HEK293T (cell line): ENCODE measurements around the gene CD4.
"Not testable (repeated sequence)": the region's sequence is repeated elsewhere in the genome, so short reads cannot be mapped to it uniquely, and the experiment has no call there.

Experiments
- CTCF ChIA-PET: fragments of 350-600 bp; formaldehyde crosslinking; extraction: SDS; loops from one replicate; lab custom pipeline; 2021; ENCODE audit warnings: antibody characterized with exemption, inconsistent platforms; lab: Yijun Ruan, JAX
- POLR2A ChIA-PET: fragments of 350-600 bp; formaldehyde crosslinking; extraction: SDS; loops from one replicate; lab custom pipeline; 2020; ENCODE audit warnings: antibody characterized with exemption, inconsistent platforms; lab: Yijun Ruan, JAX
- DNase-seq: peaks from one replicate; pipeline ENCODE4 v3.0.0; 2012; ENCODE audit warnings: mixed read lengths; ENCODE audit errors: extremely low spot score
- ARNT ChIP-seq: fragments of 450-650 bp; IDR thresholded peaks from 2 replicates; pipeline ENCODE4 v1.6.1; 2017; ENCODE audit warnings: mild to moderate bottlenecking
- BHLHE40 ChIP-seq: fragments of 450-650 bp; IDR thresholded peaks from 2 replicates; pipeline ENCODE4 v1.6.1; 2016; ENCODE audit warnings: mild to moderate bottlenecking, moderate library complexity, borderline replicate concordance
- CTBP1 ChIP-seq: fragments of 450-650 bp; IDR thresholded peaks from 2 replicates; pipeline ENCODE4 v1.6.1; 2016; ENCODE audit warnings: borderline replicate concordance
- ELF4 ChIP-seq: fragments of 450-650 bp; IDR thresholded peaks from 2 replicates; pipeline ENCODE4 v1.6.1; 2017; ENCODE audit warnings: antibody characterized with exemption
- FOXA1 ChIP-seq: fragments of 450-650 bp; IDR thresholded peaks from 2 replicates; pipeline ENCODE4 v1.6.1; 2016; ENCODE audit warnings: mild to moderate bottlenecking
- FOXK2 ChIP-seq: fragments of 450-650 bp; IDR thresholded peaks from 2 replicates; pipeline ENCODE4 v1.6.1; 2016; ENCODE audit warnings: mild to moderate bottlenecking
- FOXM1 ChIP-seq: fragments of 450-650 bp; IDR thresholded peaks from 2 replicates; pipeline ENCODE4 v1.6.1; 2017; ENCODE audit warnings: mild to moderate bottlenecking, borderline replicate concordance
- HDGF ChIP-seq: fragments of 450-650 bp; IDR thresholded peaks from 2 replicates; pipeline ENCODE4 v1.6.1; 2017; ENCODE audit warnings: antibody characterized with exemption, borderline replicate concordance
- L3MBTL2 ChIP-seq: fragments of 450-650 bp; conservative IDR thresholded peaks from 2 replicates; pipeline ENCODE4 v1.6.1; 2016; ENCODE audit warnings: mild to moderate bottlenecking
- LEF1 ChIP-seq: fragments of 450-650 bp; IDR thresholded peaks from 2 replicates; pipeline ENCODE4 v1.6.1; 2017; ENCODE audit warnings: mild to moderate bottlenecking, borderline replicate concordance
- NFRKB ChIP-seq: fragments of 450-650 bp; IDR thresholded peaks from 2 replicates; pipeline ENCODE4 v1.6.1; 2016; ENCODE audit warnings: mild to moderate bottlenecking, moderate library complexity
- SP1 ChIP-seq: fragments of 450-650 bp; IDR thresholded peaks from 2 replicates; pipeline ENCODE4 v1.6.1; 2017
- SUZ12 ChIP-seq: fragments of 450-650 bp; IDR thresholded peaks from 2 replicates; pipeline ENCODE4 v1.6.1; 2016; ENCODE audit warnings: mild to moderate bottlenecking
- TARDBP ChIP-seq: fragments of 450-650 bp; IDR thresholded peaks from 2 replicates; pipeline ENCODE4 v1.6.1; 2016
- ZNF384 ChIP-seq: fragments of 450-650 bp; IDR thresholded peaks from 2 replicates; pipeline ENCODE4 v1.6.1; 2016
- TF ChIP-seq, protein P1 (sequence below): fragments of 450-650 bp; IDR thresholded peaks from 2 replicates; pipeline ENCODE4 v1.6.1; 2016

CD4 gene

DNA sequence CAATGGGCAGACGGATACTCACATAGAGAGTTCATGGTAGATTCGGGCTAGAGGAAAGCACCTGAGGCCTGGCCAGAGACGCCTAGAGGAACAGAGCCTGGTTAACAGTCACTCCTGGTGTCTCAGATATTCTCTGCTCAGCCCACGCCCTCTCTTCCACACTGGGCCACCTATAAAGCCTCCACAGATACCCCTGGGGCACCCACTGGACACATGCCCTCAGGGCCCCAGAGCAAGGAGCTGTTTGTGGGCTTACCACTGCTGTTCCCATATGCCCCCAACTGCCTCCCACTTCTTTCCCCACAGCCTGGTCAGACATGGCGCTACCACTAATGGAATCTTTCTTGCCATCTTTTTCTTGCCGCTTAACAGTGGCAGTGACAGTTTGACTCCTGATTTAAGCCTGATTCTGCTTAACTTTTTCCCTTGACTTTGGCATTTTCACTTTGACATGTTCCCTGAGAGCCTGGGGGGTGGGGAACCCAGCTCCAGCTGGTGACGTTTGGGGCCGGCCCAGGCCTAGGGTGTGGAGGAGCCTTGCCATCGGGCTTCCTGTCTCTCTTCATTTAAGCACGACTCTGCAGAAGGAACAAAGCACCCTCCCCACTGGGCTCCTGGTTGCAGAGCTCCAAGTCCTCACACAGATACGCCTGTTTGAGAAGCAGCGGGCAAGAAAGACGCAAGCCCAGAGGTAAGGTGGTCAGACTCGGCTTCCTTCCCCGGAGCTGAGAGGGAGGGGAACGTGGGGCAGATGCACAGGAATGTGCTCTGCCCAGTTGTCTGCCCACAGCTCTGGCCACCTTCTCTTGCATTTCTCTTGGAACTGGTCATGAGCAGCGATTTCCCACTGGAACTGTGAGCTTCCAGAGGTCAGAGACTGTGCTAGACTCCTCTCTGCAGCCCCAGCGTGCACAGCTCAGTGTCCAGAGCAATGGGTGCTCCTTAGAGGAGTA lies at the start of gene CD4:
Gene CD4, plus strand, starts transcription at position 557 of the 953 bp plus-strand sequence. CDS start 10,611 bp downstream, outside the sequence.
- DNase-seq = no peak
- TF ChIP-seq SP1 = no peak
- no peak for TF ChIP-seq SUZ12
- POLR2A ChIA-PET = interaction anchor here (0.8 to 1.4 kb wide), 7 partner anchors 22 to 100 kb away, joined by 3 to 7 read pairs (median 4); partner anchors contain the start of genes GPR162, MLF2, PTMS and ZNF384
- CTCF ChIA-PET = interaction anchor here (0.6 kb wide), 1 partner anchor 236 kb away, joined by 3 read pairs; no protein-coding TSS in a partner anchor

DNA sequence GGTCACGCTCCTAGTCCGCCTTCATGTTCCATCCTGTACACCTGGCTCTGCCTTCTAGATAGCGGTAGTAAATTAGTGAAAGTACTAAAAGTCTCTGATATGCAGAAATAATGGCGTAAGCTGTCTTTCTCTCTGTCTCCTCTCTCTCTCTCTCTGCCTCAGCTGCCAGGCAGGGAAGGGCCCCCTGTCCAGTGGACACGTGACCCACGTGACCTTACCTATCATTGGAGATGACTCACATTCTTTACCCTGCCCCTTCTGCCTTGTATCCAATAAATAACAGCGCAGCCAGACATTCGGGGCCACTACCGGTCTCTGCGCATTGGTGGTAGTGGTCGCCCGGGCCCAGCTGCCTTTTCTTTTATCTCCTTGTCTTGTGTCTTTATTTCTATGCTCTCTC lies 47.2 kb upstream of the CD4 start:
- CTCF ChIA-PET, DNase-seq, POLR2A ChIA-PET: not testable (repeated sequence)

DNA sequence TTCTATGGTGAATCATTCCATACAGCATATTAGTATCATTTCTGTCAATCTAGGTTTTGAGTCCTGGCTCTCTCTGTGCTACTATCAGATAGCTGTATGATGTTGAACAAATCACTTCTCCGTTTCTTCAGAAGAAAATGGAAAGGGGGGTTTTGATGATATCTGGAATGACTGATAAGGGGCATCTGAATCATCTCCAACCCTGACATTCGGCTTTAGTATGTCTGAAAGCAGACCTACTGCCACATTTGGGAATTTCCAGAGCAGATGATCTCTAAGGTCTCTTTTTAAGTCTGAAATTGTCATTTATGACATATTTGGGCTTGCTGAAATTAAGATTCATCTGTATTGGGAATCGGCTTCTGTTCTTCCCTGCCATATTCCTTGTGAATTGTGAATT lies 46.5 kb upstream of the CD4 start:
- CTCF ChIA-PET = no interaction called here
- DNase-seq = no peak
- POLR2A ChIA-PET = interaction anchor here (0.7 kb wide), 1 partner anchor 10 kb away, joined by 3 read pairs; the partner anchor contains the start of gene MLF2
- no peak for TF ChIP-seq ELF4
- TF ChIP-seq, protein P1, sequence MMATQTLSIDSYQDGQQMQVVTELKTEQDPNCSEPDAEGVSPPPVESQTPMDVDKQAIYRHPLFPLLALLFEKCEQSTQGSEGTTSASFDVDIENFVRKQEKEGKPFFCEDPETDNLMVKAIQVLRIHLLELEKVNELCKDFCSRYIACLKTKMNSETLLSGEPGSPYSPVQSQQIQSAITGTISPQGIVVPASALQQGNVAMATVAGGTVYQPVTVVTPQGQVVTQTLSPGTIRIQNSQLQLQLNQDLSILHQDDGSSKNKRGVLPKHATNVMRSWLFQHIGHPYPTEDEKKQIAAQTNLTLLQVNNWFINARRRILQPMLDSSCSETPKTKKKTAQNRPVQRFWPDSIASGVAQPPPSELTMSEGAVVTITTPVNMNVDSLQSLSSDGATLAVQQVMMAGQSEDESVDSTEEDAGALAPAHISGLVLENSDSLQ = no peak
- TF ChIP-seq L3MBTL2 = no peak
- no peak for TF ChIP-seq FOXK2
- no peak for TF ChIP-seq CTBP1
- TF ChIP-seq ARNT = no peak
- no peak for TF ChIP-seq NFRKB
- no peak for TF ChIP-seq BHLHE40
- no peak for TF ChIP-seq FOXM1
- no peak for TF ChIP-seq SP1
- no peak for TF ChIP-seq HDGF
- TF ChIP-seq ZNF384 = no peak
- no peak for TF ChIP-seq LEF1
- TF ChIP-seq TARDBP = no peak

DNA sequence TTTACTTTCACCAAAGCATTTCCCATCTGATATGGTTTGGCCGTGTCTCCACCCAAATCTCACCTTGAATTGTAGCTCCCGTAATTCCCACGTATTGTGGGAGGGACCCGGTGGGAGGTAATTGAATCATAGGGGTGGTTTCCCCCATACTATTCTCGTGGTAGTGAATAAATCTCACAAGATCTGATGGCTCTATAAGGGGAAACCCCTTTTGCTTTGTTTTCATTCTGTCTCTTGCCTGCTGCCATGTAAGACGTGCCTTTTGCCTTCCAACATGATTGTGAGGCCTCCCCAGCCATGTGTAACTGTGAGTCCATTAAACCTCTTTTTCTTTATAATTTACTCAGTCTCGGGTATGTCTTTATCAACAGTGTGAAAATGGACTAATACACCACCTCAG lies 46.0 kb upstream of the CD4 start:
- CTCF ChIA-PET, DNase-seq: not testable (repeated sequence)
- POLR2A ChIA-PET = interaction anchor here (0.7 to 2.3 kb wide), 2 partner anchors 10 to 20 kb away, joined by 3 to 9 read pairs; partner anchors contain the start of genes COPS7A and MLF2

DNA sequence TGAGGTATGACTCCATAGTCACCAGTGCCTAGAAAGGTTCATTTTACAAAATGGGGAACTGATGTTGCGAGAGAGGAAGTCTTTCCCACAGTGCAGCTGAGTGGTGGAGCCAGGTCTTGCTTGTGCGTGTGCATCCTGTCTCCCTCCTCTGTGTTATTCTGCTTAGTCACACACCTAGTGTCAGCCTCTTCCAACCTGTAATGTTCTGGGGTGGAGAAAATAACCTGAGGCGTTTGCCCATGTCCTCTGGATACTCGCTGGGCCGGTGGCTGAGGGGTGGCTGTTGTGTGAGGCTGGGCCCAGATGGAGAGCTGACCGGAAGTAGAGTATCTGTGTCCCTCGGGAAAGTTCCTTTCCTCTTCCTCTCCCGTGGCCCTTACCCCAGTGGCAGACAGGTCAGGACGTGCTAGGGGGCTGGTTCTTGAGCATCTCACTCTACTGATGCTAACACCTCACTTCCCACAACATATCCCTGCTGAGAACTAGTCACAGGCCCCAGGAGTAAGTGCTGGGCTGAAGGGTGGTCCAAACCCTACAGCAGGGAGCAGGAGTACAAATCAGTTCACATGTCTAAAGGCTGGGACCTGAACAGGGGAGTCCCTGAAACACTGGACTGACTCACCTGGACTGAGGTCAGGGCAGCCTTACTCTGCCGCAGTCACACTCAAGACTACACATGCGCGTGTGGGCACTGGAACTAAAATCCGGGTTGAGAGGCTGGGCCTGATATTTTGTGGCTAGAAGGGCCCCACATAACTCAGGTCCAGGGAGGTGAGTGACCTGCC lies 43.4 kb upstream of the CD4 start:
- ChIA-PET CTCF (no interaction called here), POLR2A (interaction anchor here (1.2 to 2.3 kb wide), 4 partner anchors 11 to 75 kb away, joined by 3 to 9 read pairs (median 6); partner anchors contain the start of genes COPS7A and GPR162)
- no peak for DNase-seq
- TF ChIP-seq ZNF384 (no peak), HDGF (no peak), SUZ12 (no peak), SP1 (no peak), BHLHE40 (no peak), FOXK2 (no peak), L3MBTL2 (no peak), ARNT (no peak), NFRKB (no peak), TARDBP (no peak)

DNA sequence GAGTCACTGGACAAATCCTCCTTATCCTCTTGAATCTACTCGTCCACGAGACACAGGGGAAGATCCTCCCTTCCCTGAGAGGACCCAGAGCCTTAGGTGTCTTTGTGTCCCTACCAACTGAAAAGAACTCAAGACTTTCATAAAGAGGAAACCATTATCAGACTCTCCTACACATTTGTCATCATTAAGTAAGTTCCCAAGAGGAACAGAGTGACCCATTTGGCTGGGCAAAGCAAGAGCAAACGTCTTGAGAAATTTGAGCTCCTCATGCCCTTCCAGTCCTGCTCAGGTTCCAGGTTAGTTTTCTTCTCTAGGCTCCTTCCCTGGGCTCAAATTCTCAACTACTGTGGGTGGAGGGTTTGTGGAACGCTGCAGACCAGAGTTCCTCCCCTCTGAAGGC lies 42.1 kb upstream of the CD4 start:
- ChIA-PET POLR2A (interaction anchor here (0.6 to 1.9 kb wide), 4 partner anchors 12 to 104 kb away, joined by 3 to 6 read pairs (median 4); partner anchors contain the start of genes CDCA3, COPS7A, GPR162 and USP5), CTCF (no interaction called here)
- TF ChIP-seq ZNF384 = no peak
- no peak for TF ChIP-seq FOXA1
- no peak for TF ChIP-seq CTBP1
- no peak for TF ChIP-seq ARNT
- no peak for TF ChIP-seq FOXM1
- no peak for TF ChIP-seq BHLHE40
- no peak for DNase-seq

DNA sequence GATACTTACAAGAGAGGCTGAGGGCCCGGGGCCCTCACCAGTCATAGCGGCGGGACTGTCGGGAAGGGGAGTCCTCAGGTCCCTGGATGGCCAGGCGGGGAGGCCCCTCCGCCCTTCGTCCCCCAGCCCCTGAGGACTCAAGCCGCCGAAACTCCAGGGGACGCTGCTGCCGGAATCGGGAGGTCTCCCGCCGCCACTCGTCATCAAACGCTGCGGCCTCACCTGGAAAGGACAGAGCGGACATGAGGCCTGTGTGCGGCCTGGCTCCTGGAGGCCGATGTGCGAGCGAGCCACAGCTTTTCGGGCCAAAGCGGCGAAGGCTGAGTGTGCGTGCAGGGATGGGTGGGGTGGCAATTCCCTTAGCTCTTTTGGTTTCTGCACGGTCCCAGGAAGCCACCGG lies 40.6 kb upstream of the CD4 start:
- DNase-seq = no peak
- ChIA-PET POLR2A (no interaction called here), CTCF (interaction anchor here (0.9 kb wide), 1 partner anchor 76 kb away, joined by 4 read pairs; no protein-coding TSS in a partner anchor)
- TF ChIP-seq TARDBP (no peak), FOXM1 (no peak), HDGF (no peak), FOXA1 (no peak), ARNT (no peak), ELF4 (no peak), FOXK2 (no peak), CTBP1 (no peak), SP1 (no peak)
